Measurements from ENCODE around the gene SDC1.

- TF ChIP-seq CTCF (IDR thresholded peaks at IDR 0.05), result no peak
- TF ChIP-seq POLR2A (IDR thresholded peaks at IDR 0.05), result no peak
Observed at GRCh38 chr2:20232837-20233207, 7.9 kb upstream of the SDC1 start.

All from ovary (tissue), 3 donors.